Measurements from ENCODE around the gene TMEM245.

The TMEM245 gene

GRCh38 chr9:109100543-109101201, 19.1 kb downstream of the TMEM245 start:
- DNase-seq, result no peak

GRCh38 chr9:109098960-109099308, 20.8 kb downstream of the TMEM245 start:
- DNase-seq, result no peak

- DNase-seq, result no peak
Measured at GRCh38 chr9:109098171-109098959, 21.4 kb downstream of the TMEM245 start.

- DNase-seq, result no peak
Measured at GRCh38 chr9:109097146-109097545, 22.6 kb downstream of the TMEM245 start.

GRCh38 chr9:109095321-109095720, 24.4 kb downstream of the TMEM245 start:
- DNase-seq, result no peak

- no peak for DNase-seq
Measured at GRCh38 chr9:109094268-109094667, 25.5 kb downstream of the TMEM245 start.

- no peak for DNase-seq
Measured at GRCh38 chr9:109092587-109092986, 27.2 kb downstream of the TMEM245 start.

GRCh38 chr9:109092051-109092580, 27.6 kb downstream of the TMEM245 start:
- DNase-seq, result no peak

GRCh38 chr9:109088221-109088620, 31.5 kb downstream of the TMEM245 start:
- no peak for DNase-seq

GRCh38 chr9:109087795-109088194, 32.0 kb downstream of the TMEM245 start:
- no peak for DNase-seq

- no peak for DNase-seq
Measured at GRCh38 chr9:109086221-109086620, 33.5 kb downstream of the TMEM245 start.

- no peak for DNase-seq
Measured at GRCh38 chr9:109085510-109085909, 34.2 kb downstream of the TMEM245 start.

- DNase-seq, result no peak
Measured at GRCh38 chr9:109083813-109084405, 35.8 kb downstream of the TMEM245 start.

GRCh38 chr9:109083141-109083540, 36.6 kb downstream of the TMEM245 start:
- no peak for DNase-seq

GRCh38 chr9:109082091-109082620, 37.6 kb downstream of the TMEM245 start:
- DNase-seq, result no peak

GRCh38 chr9:109074236-109074889, 45.4 kb downstream of the TMEM245 start:
- DNase-seq, result no peak

GRCh38 chr9:109072821-109073435, 46.8 kb downstream of the TMEM245 start:
- DNase-seq, result no peak

- no peak for DNase-seq
Measured at GRCh38 chr9:109072133-109072692, 47.5 kb downstream of the TMEM245 start.

GRCh38 chr9:109068764-109069163, 51.0 kb downstream of the TMEM245 start:
- no peak for DNase-seq

- DNase-seq, result no peak
Measured at GRCh38 chr9:109064963-109065702, 54.6 kb downstream of the TMEM245 start.

GRCh38 chr9:109063760-109064159, 56.0 kb downstream of the TMEM245 start:
- no peak for DNase-seq

- DNase-seq, result no peak
Measured at GRCh38 chr9:109062543-109062942, 57.2 kb downstream of the TMEM245 start.
